Measurements from ENCODE around the gene ITPKB.

DNA sequence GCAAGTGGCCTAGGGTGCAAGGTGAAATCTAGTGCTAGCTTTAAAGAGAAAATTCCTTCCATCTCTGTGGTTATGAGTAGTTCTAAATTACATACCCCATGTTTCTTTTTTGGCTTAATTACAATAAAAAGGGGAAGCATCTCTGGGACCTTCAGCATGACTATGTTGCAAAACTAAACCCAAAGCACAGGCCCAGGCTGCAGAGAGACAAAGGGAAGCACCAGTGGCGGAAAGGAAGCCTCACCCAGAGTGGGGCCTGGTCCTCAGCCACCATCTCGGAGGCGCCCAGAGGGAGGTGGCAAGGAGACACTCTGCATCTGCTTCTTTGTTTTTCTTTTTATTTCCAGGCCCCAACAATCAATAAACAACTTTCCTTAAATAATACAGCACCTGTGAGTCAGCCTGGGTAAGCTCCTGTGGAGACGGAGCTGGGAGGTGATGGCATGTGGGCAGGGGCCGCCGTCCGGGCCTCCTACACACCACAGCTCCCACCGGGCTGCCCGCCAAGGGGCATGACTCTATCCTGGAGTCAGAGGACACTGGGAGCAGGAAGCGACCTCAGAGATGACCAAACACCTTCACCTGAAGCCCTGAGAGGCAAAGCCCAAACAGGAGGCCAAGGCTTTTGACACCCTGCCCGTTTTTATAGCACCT is 21.7 kb downstream of the ITPKB start:
- TF ChIP-seq, protein P1, sequence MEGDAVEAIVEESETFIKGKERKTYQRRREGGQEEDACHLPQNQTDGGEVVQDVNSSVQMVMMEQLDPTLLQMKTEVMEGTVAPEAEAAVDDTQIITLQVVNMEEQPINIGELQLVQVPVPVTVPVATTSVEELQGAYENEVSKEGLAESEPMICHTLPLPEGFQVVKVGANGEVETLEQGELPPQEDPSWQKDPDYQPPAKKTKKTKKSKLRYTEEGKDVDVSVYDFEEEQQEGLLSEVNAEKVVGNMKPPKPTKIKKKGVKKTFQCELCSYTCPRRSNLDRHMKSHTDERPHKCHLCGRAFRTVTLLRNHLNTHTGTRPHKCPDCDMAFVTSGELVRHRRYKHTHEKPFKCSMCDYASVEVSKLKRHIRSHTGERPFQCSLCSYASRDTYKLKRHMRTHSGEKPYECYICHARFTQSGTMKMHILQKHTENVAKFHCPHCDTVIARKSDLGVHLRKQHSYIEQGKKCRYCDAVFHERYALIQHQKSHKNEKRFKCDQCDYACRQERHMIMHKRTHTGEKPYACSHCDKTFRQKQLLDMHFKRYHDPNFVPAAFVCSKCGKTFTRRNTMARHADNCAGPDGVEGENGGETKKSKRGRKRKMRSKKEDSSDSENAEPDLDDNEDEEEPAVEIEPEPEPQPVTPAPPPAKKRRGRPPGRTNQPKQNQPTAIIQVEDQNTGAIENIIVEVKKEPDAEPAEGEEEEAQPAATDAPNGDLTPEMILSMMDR (IDR thresholded peaks at IDR 0.05): no peak
- TF ChIP-seq EZH2phosphoT487 (IDR thresholded peaks at IDR 0.05) (no peak), EZH2 (IDR thresholded peaks at IDR 0.05) (no peak)
